AG10803 (cell line): Measurements from ENCODE around the gene SLC7A14.

Experiments used
- DNase-seq: peaks from one replicate; pipeline ENCODE4 v3.0.0; 2010; ENCODE audit warnings: low read depth
- H3K4me3 ChIP-seq: 2 replicates; pipeline ENCODE4 v1.5.1; 2011; ENCODE audit warnings: mild to moderate bottlenecking, low read length, control low read depth
- CTCF ChIP-seq: conservative IDR thresholded peaks from 2 replicates; pipeline ENCODE4 v1.5.1; 2011; ENCODE audit warnings: mild to moderate bottlenecking, low read length, control low read depth, inconsistent platforms

Gene SLC7A14

GRCh38 chr3:170606675-170607074 is 20.8 kb upstream of the SLC7A14 start:
- no peak overlapping the region for H3K4me3 ChIP-seq
- TF ChIP-seq CTCF = no peak
- no peak for DNase-seq

GRCh38 chr3:170605490-170605889 is 19.6 kb upstream of the SLC7A14 start:
- no peak for TF ChIP-seq CTCF
- no peak for DNase-seq
- H3K4me3 ChIP-seq = no peak overlapping the region

- no peak overlapping the region for H3K4me3 ChIP-seq
- TF ChIP-seq CTCF = no peak
- peak; percentile 11 for DNase-seq
These were observed 18.1 kb upstream of the SLC7A14 start for GRCh38 chr3:170603770-170604510.

DNA sequence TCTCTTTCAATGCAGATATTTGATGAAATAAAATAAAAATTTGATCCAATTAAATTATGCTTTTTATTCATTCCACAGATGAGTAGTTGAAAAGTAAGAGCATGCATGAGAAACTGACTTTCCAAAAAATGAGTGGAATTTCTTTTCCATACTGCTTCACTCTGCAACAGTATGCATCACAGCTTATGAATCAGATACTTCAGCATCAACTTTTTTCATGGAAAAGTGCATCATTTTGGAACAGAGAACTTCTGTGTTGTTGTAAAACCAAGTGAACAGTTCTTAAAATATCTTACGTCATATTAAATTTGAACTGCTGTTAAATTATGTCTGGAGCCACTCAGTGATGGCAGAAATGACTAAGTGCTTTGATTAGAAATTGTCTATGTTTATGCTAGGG is 16.7 kb upstream of the SLC7A14 start:
- TF ChIP-seq CTCF = no peak
- DNase-seq = no peak
- no peak overlapping the region for H3K4me3 ChIP-seq

GRCh38 chr3:170600005-170600624 is 14.2 kb upstream of the SLC7A14 start:
- no peak for DNase-seq
- H3K4me3 ChIP-seq = no peak overlapping the region
- TF ChIP-seq CTCF = no peak

- no peak for DNase-seq
- no peak overlapping the region for H3K4me3 ChIP-seq
- TF ChIP-seq CTCF = no peak
These were observed 13.2 kb upstream of the SLC7A14 start for GRCh38 chr3:170599091-170599490.

DNA sequence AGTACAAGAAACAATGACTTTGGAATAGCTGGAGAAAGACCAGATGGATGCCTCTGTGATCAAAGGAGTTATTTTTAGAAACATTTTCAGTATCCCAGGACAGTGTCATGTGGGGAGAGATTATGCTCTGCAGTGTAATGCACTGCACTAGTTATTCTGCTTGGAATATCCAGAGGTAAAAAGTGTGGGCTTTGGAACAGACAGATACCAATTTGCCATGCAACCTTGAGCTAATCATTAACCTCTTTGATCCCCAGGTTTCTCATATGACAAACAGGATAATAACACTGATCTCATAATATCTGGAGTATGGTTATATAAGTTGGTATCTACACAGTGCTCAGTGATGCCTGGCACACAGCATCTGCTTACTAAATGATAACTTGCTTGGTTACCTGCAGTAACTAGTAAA is 12.2 kb upstream of the SLC7A14 start:
- H3K4me3 ChIP-seq = no peak overlapping the region
- no peak for DNase-seq
- no peak for TF ChIP-seq CTCF
